Activated CD8-positive, alpha-beta T cell treated with anti-CD3 and anti-CD28 coated beads for 36 hours (primary cell): ENCODE results near the gene UFC1. TPM values are rescaled to one million over a fixed set of nuclear protein-coding genes. Genes with fewer than 3 reads are reported as not detected.
A peak's percentile ranks its signal among the peaks of the same experiment; 100 is the strongest.

Experiments used
- ATAC-seq: fragments of 200-7000 bp; cut with Tn5 transposase; one replicate; pipeline ENCODE4 v1.10.0; 2021; ENCODE audit warnings: mild to moderate bottlenecking, moderate library complexity
- CTCF ChIA-PET: fragments of 350-600 bp; sonication (Branson Sonifier 250); formaldehyde crosslinking; loops from one replicate; lab custom pipeline; 2021; ENCODE audit warnings: antibody characterized with exemption; lab: Charles Lee
- POLR2A ChIA-PET: fragments of 350-600 bp; sonication (Branson Sonifier 250); formaldehyde crosslinking; loops from one replicate; lab custom pipeline; 2021; ENCODE audit warnings: antibody characterized with exemption; lab: Charles Lee
- DNase-seq: peaks from one replicate; pipeline ENCODE4 v3.0.0-alpha.2; 2020
- H3K27ac Mint-ChIP-seq: one replicate; pipeline ENCODE4 v1.8.0; 2021; ENCODE audit warnings: mild to moderate bottlenecking, mixed read lengths
- H3K27me3 Mint-ChIP-seq: one replicate; pipeline ENCODE4 v1.8.0; 2021; ENCODE audit warnings: mixed read lengths
- H3K36me3 Mint-ChIP-seq: one replicate; pipeline ENCODE4 v1.8.0; 2021; ENCODE audit warnings: low read depth, mixed read lengths
- H3K4me1 Mint-ChIP-seq: one replicate; pipeline ENCODE4 v1.8.0; 2021; ENCODE audit warnings: low read depth, mixed read lengths
- H3K4me3 Mint-ChIP-seq: one replicate; pipeline ENCODE4 v1.8.0; 2021; ENCODE audit warnings: mild to moderate bottlenecking, moderate library complexity, mixed read lengths
- H3K9me3 Mint-ChIP-seq: one replicate; pipeline ENCODE4 v1.8.0; 2021; ENCODE audit warnings: mixed read lengths
- intact Hi-C: fragments of 100-400 bp; cut with micrococcal nuclease; formaldehyde crosslinking; loops from one replicate; pipeline ENCODE4 v1.10.0; 2022
- total RNA-seq, 2 experiments: library from RNA; stranded (reverse); gene quantifications; one replicate each; pipeline ENCODE4 v1.2.3, GENCODE V29; 2021
- TF ChIP-seq, protein P1 (sequence below): fragments of 200-600 bp; IDR thresholded peaks from one replicate; pipeline ENCODE4 v1.8.0; 2022; ENCODE audit warnings: antibody characterized with exemption, mild to moderate bottlenecking

Gene UFC1
- total RNA-seq: 10 to 100 TPM; 81.2 to 84.1 TPM

DNA sequence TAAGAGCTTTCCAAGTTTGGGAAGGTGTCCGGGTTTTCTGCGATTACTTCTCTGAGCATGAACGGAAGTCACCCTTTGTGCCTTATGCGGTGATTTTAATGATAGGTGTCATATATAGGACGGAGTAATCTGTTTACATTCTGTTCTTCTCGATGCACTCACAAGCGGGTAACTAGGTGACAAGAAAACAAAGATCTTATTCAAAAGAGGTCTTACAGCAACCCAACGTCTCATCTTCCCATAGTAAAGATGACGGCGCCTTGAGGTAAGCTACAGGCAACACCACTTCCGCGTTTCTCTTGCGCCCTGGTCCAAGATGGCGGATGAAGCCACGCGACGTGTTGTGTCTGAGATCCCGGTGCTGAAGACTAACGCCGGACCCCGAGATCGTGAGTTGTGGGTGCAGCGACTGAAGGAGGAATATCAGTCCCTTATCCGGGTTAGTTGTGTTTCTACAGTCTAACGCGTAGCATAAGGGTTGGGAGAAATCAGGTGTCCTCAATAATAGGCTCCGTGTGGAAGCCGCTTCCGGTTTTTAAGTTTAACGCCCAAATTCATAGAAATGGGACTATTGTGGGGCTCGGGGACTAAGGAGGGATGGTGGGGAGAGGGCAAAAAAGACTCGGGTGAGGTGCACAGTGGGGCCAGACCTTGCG, at the start of gene UFC1:
UFC1 (plus strand) TSS at position 297 of the 656 bp plus-strand sequence; CDS start at position 317, 20 bp downstream.
- TF ChIP-seq, protein P1, sequence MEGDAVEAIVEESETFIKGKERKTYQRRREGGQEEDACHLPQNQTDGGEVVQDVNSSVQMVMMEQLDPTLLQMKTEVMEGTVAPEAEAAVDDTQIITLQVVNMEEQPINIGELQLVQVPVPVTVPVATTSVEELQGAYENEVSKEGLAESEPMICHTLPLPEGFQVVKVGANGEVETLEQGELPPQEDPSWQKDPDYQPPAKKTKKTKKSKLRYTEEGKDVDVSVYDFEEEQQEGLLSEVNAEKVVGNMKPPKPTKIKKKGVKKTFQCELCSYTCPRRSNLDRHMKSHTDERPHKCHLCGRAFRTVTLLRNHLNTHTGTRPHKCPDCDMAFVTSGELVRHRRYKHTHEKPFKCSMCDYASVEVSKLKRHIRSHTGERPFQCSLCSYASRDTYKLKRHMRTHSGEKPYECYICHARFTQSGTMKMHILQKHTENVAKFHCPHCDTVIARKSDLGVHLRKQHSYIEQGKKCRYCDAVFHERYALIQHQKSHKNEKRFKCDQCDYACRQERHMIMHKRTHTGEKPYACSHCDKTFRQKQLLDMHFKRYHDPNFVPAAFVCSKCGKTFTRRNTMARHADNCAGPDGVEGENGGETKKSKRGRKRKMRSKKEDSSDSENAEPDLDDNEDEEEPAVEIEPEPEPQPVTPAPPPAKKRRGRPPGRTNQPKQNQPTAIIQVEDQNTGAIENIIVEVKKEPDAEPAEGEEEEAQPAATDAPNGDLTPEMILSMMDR: no peak
- Mint-ChIP-seq H3K9me3 (no peaks in the 10 kb centered on the region), H3K36me3 (peaks cover 12% of the 10 kb centered on the region), H3K4me1 (peaks cover 19% of the 10 kb centered on the region), H3K27ac (peak within 1 kb of the TSS; percentile 99), H3K27me3 (no peaks in the 10 kb centered on the region), H3K4me3 (peak within 1 kb of the TSS; percentile 95)
- ATAC-seq: peak; percentile 95
- intact Hi-C loops: no loop called here
- POLR2A ChIA-PET: interaction anchor here (0.6 to 4.1 kb wide), 18 partner anchors 11 to 181 kb away, joined by 3 to 34 read pairs (median 4); partner anchors contain the start of genes ARHGAP30, B4GALT3, DEDD and PPOX
- peak; percentile 90 for DNase-seq
- CTCF ChIA-PET: interaction anchor here (0.7 to 5.5 kb wide), 6 partner anchors 11 to 317 kb away, joined by 3 to 50 read pairs (median 4); partner anchors contain the start of genes PPOX and TOMM40L

DNA sequence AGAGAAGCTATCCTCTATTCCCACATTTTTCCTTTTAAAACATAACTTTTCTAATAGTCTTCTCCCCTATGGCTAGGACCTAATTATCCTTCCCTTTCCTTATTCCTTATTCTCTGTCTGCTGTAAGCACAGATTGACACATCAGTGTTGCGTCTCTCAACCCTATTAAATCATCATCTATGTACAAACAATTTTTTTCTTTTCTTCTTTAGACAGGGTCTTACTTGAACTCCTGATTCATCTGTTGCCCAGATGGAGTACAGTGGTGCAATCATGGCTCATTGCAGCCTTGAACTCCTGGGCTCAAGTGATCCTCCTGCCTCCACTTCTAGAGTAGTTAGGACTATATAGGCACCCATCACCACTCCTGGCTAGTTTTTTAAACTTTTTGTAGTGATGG, 47.3 kb upstream of the UFC1 start:
- H3K27ac Mint-ChIP-seq: peak overlapping the region; percentile 11
- peaks cover 27% of the 10 kb centered on the region for H3K4me1 Mint-ChIP-seq
- H3K4me3 Mint-ChIP-seq: no peak overlapping the region
- intact Hi-C loops: no loop called here
- ATAC-seq (no peak), DNase-seq (no peak)
- ChIA-PET CTCF (interaction anchor here (1.6 to 2.1 kb wide), 2 partner anchors 8 to 9 kb away, joined by 6 read pairs; no protein-coding TSS in a partner anchor), POLR2A (interaction anchor here (1.0 to 2.4 kb wide), 3 partner anchors 8 to 38 kb away, joined by 3 to 12 read pairs (median 3); partner anchors contain the start of genes KLHDC9, NIT1 and PFDN2)
- TF ChIP-seq, protein P1: no peak
- no peaks in the 10 kb centered on the region for H3K9me3 Mint-ChIP-seq
- peaks cover 28% of the 10 kb centered on the region for H3K36me3 Mint-ChIP-seq
- H3K27me3 Mint-ChIP-seq: no peaks in the 10 kb centered on the region

DNA sequence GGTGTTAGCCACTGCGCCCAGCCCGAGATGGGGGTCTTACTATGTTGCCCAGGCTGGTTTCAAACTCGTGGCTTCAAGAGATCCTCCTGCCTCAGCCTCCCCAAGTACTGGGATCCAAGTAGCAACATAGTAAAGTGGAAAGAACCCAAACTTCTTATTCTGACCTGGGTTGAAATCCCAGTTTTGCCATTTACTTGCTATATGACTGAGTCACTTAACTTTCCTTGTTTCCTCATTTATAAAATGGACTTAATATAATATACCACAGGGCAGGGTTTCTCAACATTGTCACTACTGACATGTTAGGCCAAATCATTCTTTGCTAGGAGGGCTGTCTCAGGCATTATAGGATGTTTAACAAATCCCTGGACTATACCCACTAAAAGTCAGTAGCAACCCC, 42.7 kb upstream of the UFC1 start:
- H3K27me3 Mint-ChIP-seq: no peaks in the 10 kb centered on the region
- no peak overlapping the region for H3K4me3 Mint-ChIP-seq
- ChIA-PET CTCF (interaction anchor here (1.6 kb wide), 1 partner anchor 14 kb away, joined by 6 read pairs; no protein-coding TSS in a partner anchor), POLR2A (no interaction called here)
- DNase-seq (no peak), ATAC-seq (no peak)
- H3K4me1 Mint-ChIP-seq: peaks cover 50% of the 10 kb centered on the region
- intact Hi-C loops: no loop called here
- peaks cover 45% of the 10 kb centered on the region for H3K36me3 Mint-ChIP-seq
- TF ChIP-seq, protein P1: no peak
- H3K9me3 Mint-ChIP-seq: no peaks in the 10 kb centered on the region
- H3K27ac Mint-ChIP-seq: peak overlapping the region; percentile 62

DNA sequence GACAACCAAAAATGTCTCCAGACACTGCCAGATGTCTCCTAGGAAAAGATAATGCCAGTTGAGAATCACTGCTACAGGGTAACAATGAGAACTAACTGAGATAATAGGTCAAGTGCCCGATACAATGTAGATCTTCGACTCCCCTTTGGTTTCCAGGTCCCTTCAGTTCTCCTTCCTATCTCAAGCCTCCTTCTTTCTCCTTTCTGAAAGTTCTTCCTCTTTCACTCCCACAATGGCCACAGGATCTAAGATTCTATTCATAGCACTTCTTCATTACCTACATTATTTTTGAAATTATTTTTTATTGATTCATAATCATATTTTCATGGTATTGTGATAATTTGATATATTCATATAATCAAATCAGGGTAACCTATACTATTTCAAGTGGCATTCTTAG, 42.3 kb upstream of the UFC1 start:
- ChIA-PET CTCF (interaction anchor here (1.3 to 1.6 kb wide), 2 partner anchors 9 to 14 kb away, joined by 4 to 6 read pairs; no protein-coding TSS in a partner anchor), POLR2A (interaction anchor here (0.6 to 1.5 kb wide), 2 partner anchors 11 to 65 kb away, joined by 3 to 6 read pairs; partner anchors contain the start of gene USF1)
- Mint-ChIP-seq H3K27ac (peak overlapping the region; percentile 62), H3K4me1 (peaks cover 49% of the 10 kb centered on the region), H3K27me3 (no peaks in the 10 kb centered on the region), H3K4me3 (no peak overlapping the region), H3K36me3 (peaks cover 45% of the 10 kb centered on the region), H3K9me3 (no peaks in the 10 kb centered on the region)
- TF ChIP-seq, protein P1: no peak
- DNase-seq: no peak
- intact Hi-C loops: no loop called here
- ATAC-seq: no peak
